NCI-H526 (cell line): ENCODE data around the gene TRIM2.
A peak's percentile ranks its signal among the peaks of the same experiment; 100 is the strongest.

Source experiments
- DNase-seq, 2 experiments: peaks; one replicate each; lab custom pipeline; 2025; lab: John Stamatoyannopoulos, UW

The TRIM2 gene

DNA sequence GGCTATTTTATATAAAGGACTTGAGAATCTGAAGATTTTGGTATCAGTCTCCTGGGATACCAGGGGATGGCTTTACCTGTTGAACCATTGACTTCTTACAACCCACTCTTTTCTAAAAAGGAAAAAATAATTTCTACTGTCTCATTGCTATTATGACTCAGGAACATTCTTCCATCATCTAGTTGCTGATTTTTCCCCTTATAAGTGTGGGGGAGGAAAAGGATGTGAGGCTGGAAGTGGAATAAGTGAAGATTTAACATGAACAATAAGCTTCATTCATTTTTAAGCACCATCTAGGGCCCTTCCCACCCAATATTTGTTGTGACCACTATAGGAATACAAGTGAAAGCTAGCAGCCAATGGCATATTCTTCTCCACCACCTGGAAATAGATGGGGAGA lies 129.6 kb downstream of the TRIM2 start:
- no peak for DNase-seq

DNA sequence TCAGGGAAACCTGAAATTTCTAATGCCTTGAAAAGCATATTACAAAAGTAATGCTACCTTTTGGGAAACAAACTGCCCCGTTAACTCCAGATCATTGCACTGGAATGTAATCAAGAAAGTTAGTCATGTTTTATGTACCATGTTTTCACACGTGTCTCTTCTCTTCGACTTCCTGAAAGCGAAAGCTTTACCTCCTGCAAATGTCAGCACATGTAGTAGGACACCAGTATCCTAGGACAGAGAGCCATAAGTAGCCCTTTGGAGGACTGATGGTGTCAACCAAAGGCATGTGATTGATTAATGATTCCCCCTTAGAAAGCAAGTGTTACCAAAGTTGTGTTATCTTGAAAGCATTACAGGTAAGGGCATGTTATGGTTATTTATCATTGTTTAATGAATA lies 131.4 kb downstream of the TRIM2 start:
- no peak for DNase-seq

DNA sequence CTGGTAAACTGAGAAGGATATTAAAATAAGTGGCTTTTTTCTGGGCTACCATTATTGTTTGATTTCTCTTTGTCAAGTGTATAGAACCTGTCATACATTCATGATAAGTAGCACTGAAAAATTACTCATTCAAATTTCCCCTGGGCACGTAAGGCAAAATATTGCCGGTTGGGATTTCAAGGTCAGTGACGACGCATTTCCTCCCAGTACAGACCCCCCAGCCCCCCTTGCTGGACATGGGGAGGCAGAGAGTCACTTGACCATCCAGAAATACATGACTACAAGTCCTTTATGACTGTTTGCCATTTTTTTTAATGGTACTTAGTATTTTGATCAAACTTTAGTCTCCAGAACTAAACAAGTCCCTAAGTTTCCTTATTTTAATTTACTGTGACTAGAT lies 133.4 kb downstream of the TRIM2 start:
- no peak for DNase-seq

DNA sequence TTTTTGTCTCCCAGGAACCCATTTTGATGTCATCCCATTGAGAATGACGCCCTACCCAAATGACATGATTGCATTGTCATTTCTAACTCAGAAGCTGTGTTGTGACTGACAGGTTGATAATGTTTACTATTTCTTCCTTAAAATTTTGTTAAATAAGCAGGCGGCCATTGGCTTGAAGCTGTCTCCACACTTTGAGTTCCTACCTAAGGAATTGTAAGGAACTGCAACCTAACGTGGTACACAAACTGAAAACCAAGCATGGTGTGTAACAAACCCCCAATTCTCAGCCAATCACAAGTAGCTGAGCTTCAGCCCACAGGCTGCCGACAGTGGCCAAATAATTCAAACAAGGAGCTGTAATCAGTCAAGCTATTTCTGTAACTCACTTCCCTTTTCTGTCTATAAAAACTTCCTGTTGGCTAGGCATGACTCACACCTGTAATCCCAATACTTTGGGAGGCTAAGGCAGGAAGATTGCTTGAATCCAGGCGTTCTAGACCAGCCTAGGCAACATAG lies 137.4 kb downstream of the TRIM2 start:
- DNase-seq = no peak

DNA sequence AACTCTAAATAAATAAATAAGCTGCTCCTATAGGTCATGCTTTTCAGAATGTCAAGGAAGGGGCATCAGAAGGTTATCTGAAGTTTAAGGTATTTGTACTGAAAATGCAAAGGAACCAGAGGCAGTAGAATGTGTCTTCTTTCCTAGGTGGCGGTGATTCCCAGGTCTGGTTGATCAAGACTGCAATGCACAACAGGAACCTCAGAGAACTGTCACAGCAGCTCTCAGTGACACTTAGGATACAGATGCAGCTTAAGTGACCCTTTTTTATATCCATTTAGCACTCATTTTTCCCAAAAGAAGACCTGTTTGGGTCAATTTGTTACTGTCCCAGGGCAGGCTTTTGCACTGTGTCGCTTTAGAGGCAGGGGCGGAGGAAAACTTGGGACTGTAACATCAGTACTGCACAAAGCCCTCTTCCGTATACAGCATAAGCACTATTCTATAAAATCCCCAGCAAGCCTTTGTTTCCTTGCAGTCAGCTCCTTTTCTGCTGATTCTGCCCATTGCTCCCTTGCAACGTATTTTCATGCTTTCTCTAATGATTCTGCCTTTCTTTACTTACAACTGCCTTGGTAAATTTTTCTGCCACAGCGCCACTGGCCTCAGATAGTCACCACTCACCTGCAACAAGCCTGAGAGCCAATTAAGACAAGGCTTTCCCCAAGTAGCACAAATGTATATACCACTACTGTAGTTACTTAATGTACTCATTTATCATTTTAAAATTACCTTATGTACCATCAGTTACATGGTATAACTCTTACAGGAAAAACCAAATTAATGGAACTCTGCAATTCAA lies 138.7 kb downstream of the TRIM2 start:
- no peak for DNase-seq

DNA sequence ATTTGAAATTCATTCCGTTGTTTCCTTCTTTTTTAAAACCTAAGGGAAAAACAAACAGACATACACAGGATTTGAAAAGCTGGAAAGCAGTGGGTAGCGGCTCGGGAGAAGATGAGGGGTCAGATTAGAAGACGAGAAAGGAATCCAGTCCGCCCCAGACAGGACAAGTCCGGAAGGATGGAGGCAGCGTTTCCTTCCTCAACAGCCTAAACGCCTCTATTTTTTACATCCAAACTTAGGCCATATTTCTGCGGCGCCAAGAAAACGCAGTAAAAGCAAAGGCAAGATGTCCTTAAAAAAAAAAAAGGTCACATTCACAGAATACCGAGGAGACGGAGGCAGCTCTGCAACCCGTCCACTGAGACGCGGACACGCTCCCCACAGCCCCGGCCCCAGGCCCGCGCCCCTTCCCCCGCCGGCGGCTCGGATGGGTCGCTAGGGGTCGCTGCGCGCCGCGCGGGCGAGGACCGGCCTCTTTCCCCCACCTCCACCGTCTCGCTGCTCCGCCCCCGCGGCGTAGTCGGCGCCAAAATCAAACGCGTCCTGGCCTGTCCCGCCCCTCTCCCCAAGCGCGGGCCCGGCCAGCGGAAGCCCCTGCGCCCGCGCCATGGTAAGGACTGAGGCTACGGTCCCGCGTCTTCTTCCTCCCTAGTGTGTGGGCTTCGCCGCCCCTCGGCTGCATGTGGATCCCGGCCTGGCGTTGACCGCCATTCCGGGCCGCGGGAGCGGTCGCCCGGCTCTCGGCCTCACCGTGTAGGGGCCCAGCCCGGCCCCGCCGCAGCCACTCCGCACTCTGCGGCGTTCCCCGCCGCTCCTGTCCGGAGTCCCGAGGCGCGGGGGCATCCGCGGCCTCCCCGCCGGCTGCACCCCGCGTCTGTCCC lies 140.1 kb downstream of the TRIM2 start, which contains the start of gene MND1:
TSS of gene MND1 (plus strand) at position 558 of the 881 bp plus-strand sequence. CDS start at position 608, 50 bp downstream.
- peak; percentile 64 to 94 for DNase-seq

DNA sequence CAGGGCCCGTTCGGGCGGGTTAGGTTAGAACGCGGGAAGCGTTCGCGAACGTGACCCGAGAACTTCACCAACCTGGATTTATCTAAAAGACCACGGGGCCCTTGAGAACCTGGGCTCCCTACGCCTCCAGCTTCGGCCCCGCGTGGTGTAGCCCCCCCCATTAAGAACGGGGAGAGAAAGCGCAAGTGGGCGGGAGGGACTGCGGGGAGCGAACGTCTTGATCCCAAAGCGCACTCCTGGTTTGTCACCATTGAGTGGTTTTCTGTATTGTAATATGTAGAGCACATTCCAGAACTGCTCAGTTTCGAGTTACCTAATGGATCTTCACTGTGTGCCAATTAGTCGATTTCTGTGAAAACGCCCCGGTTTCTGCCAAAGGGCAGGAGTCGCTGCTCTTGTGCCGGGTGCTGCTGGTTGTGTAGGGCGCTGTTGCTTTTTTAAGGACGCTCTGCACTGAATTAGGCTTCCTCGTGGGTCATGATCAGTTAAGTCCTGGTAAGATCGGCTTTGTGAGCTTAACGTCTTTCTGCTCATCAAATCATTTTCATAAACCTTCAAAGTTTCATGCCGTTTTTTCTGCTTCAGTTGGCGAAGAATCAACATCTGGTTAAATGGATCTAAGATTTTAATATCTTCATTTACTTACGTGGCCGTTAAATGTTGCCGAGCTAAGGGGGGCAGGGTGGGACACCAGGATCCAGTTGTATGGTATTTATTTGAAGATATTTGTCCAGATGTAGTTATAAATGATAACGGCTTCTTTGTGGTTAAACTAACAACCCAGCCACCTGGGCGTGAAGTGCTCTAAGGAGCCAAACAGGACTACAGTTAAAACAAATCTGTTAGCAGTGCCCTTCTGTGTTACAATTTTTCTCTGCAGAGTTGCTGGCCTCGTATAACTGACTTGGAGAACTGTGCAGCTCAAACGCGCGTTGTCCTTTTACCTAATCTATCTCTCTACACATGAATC lies 141.1 kb downstream of the TRIM2 start:
- peak; percentile 80 to 88 for DNase-seq

DNA sequence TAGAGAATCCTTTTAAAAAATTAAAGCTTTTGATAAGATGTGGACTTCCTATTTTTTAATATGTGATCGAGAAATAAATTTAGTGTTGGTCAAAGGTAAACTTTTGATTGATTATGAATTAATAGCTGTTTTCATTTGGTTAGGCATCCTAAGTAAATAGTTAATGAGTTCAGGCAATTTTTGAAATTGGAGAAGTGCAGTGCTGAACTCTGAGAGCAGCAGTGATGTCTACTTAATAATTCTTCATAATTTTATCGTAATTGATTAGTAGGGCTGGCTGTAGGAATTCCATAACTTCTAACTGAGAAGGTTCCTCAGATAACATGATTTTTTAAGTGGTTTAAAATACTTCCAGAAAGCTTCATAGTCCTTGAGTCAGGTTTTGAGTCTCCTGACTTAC lies 141.8 kb downstream of the TRIM2 start:
- no peak for DNase-seq

DNA sequence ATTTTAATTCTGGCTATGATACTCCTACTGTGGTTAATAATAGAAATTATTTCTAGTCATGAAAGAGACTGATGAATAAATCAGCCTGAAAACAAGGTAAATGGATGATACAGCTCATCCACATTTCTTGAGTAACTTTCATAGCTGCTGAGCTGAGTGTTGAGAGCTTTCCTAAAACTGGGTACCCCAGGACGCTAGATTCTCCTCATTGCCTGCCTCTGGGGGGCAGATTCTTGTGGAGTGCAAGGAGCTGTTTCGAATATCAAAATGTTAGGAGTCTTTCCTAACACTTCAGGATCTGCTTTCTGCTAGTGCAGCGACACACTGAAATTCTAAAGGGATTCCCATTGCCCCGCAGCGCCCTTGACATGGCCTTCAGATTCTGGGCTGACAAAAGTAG lies 142.3 kb downstream of the TRIM2 start:
- no peak for DNase-seq

DNA sequence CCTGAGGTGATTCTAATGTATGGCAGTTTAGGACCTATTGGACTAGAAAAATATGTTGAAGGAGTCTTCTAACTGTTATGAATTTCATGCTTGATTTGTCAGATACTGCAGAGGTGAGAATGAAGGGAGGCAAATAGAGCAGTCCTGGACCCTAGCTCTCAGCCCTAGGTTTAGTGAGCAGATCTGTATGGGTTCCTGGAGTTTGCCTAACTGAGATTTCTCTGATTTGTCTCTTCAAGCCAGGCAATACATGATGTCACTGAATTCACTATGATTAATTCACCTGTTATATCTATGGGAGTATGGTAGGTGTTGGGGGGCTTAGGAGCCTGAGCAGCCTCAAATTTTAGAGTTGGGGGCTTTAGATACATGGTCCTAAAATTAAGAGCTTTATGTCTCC lies 142.9 kb downstream of the TRIM2 start:
- no peak for DNase-seq

DNA sequence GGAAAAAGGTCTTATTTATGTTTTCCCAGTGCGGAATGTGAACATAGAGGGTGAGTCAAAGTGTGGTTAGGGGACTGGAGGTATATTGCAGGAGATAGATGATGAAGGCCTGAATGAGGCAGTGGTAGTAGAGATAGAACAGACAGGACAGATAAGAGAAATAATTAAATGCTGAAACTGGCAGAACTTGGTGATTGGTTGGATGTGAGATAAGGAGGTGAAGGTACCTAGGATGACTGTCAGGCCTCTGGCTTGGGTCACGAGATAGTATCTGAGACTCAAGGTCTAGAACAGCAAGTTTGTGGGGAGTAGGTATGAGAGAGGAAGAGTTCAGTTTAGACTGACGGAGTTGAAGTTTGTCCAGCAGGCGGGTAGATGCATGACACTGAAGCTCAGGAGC lies 143.8 kb downstream of the TRIM2 start:
- no peak for DNase-seq

DNA sequence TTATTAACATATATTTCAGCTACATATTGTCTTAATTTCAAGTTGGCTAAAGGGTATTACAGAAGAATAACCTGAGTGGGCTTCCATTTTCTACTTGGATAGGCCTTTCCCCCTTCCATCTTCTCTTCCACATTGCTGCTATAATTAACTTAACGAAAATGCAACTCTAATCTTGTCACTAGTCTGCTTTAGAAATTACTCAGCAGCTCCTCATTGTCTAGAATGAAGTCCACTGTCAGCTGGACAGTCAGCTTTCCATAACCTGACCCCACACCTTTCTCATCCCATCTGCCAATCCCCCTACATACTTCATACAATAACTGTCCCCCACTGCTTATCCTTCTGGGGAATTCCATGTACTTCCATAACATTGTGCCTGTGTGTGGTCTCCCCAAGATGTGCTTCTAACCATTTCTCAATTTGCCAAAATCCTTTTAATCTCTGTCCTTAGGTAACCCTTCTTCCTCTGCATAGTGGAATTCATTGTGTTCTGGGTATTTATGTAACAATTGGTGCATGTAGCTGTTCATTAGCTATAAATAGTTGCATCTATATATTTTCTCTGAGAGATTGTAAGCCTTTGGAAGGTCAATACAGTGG lies 145.1 kb downstream of the TRIM2 start:
- DNase-seq = no peak

DNA sequence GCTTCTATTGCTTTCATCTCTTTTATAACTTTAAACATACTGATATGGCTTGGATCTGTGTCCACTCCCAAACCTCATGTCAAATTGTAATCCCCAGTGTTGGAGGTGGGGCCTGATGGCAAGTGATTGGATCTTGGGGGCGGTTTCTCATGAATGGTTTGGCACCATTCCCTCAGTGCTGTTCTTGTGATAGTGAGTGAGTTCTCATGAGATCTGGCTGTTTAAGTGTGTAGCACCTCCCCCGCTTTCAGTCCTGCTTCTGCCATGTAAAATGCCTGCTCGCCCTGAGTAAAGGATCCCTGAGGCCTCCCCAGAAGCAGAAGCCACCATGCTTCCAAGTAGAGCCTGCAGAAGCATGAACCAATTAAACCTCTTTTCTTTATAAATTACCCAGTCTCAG lies 157.9 kb downstream of the TRIM2 start:
- DNase-seq = no peak

DNA sequence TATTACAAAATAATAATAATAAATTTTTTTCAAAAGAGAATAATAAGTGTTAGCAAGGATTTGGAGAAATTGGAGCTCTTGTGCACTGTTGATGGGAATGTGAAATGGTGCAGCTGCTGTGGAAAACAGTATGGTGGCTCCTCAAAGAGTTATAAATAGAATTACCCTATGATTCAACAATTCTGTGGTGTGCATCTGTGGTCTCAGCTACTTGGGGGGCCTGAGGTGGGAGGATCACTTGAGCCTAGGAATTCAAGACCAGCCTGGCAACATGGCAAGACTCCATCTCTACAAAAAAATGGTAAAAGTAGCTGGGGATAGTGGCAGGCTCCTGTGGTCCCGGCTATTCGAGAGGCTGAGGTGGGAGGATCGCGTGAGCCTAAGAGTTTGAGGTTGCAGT lies 159.8 kb downstream of the TRIM2 start:
- DNase-seq = no peak

DNA sequence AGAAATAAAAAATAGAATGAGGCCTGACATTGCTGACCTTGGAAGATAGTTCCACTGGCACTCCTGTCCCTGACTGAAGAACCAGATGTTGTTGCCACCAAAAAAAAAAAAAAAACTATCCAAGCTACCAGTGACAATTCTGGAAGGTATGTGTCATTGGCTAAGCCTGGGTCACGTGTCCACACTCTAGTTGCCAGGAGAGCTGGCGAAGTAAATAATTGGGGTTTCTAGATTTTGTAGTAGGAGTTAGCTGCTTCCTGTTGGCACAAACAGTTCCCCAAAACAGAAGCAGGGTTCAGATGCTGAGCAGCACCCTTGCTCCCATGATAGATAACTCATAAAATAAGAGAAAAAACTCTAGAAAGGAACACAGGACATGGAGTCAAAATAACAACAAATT lies 160.8 kb downstream of the TRIM2 start:
- no peak for DNase-seq

DNA sequence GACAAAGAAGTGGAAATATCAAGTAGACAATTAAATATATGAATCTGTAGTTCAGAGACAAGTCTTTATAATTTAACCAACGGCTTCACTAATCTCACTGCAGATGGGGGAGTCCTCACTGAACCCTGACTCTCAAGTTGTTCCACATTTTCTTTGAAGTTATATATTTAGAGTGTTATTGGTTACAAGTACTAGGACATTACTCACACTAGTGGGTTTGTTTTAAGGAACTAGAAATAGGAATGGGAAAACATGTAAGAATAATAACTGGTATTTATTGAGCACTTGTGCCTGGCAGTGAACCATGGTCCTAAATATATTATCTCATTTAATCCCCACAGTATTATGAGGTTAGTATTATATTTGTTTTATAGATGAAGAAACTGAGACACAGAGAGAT lies 162.2 kb downstream of the TRIM2 start:
- DNase-seq = no peak

DNA sequence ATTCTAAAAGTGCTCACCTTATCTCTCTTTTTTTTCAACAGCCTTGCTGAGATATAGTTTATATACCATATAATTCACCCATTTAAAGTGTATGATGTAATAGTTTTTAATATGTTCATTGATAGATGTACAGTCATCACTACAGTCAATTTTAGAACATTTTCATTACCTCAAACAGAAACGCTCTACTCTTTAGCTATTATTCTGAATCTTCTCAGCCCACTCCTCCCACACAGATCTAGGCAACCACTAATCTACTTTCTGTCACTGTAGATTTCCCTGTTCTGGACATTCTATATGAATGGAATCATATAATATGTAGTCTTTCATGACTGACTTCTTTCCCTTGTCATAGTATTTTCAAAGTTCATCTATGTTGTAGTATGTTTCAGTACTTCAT lies 162.8 kb downstream of the TRIM2 start:
- DNase-seq = no peak

DNA sequence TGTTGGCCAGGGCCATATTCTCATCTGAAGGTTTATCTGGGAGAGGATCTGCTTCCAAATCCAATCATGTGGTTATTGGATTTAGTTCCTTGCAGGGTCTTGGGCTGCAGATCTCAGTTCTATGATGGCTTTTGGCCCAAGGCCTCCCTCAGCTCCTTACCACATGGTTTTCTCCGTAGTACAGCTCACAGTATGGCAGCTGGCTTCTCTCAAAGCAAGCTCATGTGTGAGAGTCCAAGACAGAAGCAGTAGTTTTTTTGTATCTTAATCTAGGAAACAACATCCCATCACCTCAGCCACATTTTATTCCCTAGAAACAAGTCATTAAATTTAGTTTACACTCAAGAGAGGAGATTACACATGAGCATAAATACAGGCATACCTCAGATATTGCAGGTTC lies 164.8 kb downstream of the TRIM2 start:
- DNase-seq = no peak

DNA sequence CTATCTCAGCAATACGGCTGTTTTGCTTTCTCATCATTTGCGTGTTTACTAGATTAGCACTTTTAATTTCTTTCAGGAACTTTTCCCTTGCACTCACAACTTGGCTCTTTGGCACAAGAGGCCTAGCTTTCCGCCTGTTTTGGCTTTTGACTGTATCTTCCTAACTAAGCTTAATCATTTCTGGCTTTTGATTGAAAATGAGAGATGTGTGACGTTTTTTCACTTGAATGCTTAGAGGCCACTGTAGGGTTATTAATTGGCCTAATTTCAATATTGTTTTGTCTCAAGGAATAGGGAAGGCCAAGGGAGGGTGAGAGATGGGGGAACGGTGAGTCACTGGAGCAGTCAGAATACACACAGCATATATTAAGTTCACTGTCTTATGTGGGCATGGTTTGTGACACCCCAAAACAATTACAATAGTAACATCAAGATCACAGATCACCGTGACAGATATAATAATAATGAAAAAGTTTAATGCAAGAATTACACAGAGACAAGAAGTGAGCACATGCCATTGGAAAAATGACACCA lies 167.5 kb downstream of the TRIM2 start:
- no peak for DNase-seq

DNA sequence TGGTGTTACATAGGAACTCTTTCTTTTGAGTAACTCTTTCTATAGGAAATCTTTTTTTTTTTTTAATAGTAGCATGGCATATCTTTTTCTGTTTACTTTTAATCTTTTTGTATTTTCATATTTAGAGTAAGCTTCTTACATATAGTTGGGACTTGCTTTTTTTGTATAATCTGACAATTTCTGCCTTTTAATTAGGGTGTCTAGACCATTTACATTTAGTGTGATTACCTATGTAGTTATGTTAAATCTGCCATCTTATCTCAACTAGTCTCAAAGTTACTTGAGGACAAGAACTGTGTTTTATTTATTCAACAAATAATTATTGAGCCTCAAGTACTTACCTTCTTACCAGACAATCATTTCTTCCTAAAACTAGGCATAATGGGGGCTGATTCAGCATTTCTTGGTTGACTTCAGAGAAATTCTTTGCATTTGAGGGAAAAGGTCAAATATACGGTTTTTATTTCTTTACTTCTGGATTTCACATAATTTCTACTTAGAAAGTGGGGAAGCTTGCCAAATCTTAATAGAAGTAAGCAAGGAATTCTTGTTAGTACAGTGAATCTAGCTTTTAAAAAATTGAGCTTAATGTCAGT lies 168.8 kb downstream of the TRIM2 start:
- no peak for DNase-seq

DNA sequence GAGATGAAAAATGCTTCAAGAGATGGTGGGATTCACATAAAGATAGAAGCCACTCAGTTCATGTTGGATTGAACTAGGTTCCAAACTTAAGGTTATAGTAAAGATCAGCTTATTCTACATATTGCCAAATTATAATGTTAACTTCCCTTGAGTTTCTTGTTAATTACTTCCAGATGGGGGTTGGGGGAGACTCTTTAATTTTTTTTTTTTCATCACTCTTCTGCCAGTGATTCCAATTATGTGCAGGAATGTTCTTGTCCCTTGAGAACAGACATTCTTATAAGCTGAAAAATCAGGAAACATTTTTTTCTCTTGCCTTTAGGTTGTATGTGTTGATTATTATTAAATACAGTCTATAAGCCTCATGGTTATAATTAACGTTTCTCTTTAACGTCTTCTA lies 170.2 kb downstream of the TRIM2 start:
- no peak for DNase-seq
